Hepatocyte (in vitro differentiated cells): ENCODE results near the gene ERCC2.

Source experiments
- EZH2 ChIP-seq: fragments of 200-600 bp; sonication (generic); IDR thresholded peaks from 2 replicates; pipeline ENCODE4 v1.6.1; 2016; ENCODE audit warnings: antibody characterized with exemption, mild to moderate bottlenecking, borderline replicate concordance
- EZH2phosphoT487 ChIP-seq: fragments of 200-600 bp; sonication (generic); IDR thresholded peaks from one replicate; pipeline ENCODE4 v1.6.1; 2018; ENCODE audit warnings: antibody characterized with exemption, mild to moderate bottlenecking, low read depth, moderate library complexity; ENCODE audit not compliant: unreplicated experiment, severe bottlenecking
- TF ChIP-seq, protein P1 (sequence below): fragments of 200-600 bp; sonication (generic); IDR thresholded peaks from 2 replicates; pipeline ENCODE4 v1.5.1; 2016; ENCODE audit warnings: antibody characterized with exemption, mild to moderate bottlenecking; ENCODE audit not compliant: poor library complexity

DNA sequence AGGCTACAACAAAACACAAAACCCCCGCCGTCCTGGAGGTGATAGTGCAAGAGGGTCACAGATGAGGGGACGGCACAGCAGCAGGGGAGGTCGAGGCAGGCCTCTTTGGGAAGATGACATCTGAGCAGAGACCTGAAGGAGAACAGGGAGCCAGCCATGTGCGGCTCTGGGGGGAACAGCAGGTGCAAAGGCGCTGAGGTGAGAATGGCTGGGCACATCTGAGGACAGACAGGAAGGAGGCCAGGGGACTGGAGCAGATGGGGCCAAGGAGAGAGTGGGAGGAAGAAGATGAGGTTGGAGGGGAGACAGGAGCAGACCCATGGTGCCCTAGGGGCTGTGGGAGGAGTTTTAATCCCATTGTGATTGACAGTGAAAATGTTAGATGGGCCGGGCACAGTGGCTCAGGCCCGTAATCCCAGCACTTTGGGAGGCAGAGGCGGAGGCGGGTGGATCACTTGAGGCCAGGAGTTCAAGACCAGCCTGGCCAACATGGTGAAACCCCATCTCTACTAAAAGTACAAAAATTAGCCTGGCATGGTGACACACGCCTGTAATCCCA, 45.9 kb downstream of the ERCC2 start:
- TF ChIP-seq EZH2 (no peak), EZH2phosphoT487 (no peak)
- TF ChIP-seq, protein P1, sequence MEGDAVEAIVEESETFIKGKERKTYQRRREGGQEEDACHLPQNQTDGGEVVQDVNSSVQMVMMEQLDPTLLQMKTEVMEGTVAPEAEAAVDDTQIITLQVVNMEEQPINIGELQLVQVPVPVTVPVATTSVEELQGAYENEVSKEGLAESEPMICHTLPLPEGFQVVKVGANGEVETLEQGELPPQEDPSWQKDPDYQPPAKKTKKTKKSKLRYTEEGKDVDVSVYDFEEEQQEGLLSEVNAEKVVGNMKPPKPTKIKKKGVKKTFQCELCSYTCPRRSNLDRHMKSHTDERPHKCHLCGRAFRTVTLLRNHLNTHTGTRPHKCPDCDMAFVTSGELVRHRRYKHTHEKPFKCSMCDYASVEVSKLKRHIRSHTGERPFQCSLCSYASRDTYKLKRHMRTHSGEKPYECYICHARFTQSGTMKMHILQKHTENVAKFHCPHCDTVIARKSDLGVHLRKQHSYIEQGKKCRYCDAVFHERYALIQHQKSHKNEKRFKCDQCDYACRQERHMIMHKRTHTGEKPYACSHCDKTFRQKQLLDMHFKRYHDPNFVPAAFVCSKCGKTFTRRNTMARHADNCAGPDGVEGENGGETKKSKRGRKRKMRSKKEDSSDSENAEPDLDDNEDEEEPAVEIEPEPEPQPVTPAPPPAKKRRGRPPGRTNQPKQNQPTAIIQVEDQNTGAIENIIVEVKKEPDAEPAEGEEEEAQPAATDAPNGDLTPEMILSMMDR: no peak
